Transverse colon (tissue), 3 donors: ENCODE data around the gene SIDT2.

Source experiments
- EP300 ChIP-seq: sonication (generic); formaldehyde crosslinking; IDR thresholded peaks from one replicate; pipeline ENCODE4 v1.6.1; 2017; ENCODE audit warnings: antibody characterized with exemption, low read depth
- POLR2A ChIP-seq: fragments of 450-650 bp; IDR thresholded peaks from one replicate; pipeline ENCODE4 v1.6.1; 2016; ENCODE audit warnings: antibody characterized with exemption, mild to moderate bottlenecking, moderate library complexity
- TF ChIP-seq, protein P1 (sequence below), 5 experiments: fragments of 200-600 bp in 3 of 5; fragments of 450-650 bp in 2 of 5; sonication (generic) in 3 of 5; IDR thresholded peaks; 1 replicate in 2 of 5; 2 replicates in 3 of 5; pipeline ENCODE4 v1.5.1; 2016 to 2017; ENCODE audit warnings: antibody characterized with exemption in 5 of 5, inconsistent platforms in 3 of 5, mild to moderate bottlenecking in 2 of 5, moderate library complexity in 1 of 5

DNA sequence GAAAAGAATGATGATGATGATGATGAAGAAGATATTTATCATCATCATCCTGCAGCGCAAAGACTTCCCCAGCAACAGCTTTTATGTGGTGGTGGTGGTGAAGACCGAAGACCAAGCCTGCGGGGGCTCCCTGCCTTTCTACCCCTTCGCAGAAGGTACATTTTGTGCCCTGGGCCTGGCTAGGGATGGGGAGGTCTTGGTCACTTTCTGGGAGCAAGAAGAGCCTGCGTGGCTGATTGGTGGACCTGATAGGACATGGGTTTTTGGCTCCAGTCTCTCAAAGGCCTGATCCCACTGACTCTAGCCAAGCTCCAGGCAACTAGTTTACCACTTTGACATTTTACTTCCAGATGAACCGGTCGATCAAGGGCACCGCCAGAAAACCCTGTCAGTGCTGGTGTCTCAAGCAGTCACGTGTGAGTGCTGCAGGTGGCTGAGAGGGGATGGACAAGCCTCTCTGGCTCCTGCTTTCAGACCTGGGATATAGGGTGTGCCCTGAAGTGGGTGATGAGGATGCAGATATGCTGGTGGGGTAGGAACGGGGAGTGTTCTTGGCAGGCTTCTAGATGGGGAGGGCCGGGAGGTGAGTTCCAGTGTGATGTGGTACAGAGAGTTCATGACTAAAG, 5.3 kb downstream of the SIDT2 start:
- TF ChIP-seq EP300 (no peak), POLR2A (no peak)
- TF ChIP-seq, protein P1, sequence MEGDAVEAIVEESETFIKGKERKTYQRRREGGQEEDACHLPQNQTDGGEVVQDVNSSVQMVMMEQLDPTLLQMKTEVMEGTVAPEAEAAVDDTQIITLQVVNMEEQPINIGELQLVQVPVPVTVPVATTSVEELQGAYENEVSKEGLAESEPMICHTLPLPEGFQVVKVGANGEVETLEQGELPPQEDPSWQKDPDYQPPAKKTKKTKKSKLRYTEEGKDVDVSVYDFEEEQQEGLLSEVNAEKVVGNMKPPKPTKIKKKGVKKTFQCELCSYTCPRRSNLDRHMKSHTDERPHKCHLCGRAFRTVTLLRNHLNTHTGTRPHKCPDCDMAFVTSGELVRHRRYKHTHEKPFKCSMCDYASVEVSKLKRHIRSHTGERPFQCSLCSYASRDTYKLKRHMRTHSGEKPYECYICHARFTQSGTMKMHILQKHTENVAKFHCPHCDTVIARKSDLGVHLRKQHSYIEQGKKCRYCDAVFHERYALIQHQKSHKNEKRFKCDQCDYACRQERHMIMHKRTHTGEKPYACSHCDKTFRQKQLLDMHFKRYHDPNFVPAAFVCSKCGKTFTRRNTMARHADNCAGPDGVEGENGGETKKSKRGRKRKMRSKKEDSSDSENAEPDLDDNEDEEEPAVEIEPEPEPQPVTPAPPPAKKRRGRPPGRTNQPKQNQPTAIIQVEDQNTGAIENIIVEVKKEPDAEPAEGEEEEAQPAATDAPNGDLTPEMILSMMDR (IDR thresholded peaks at IDR 0.05) = no peak
